ENCODE data around the gene UBE2F. TPM values are rescaled to one million over a fixed set of nuclear protein-coding genes. Genes with fewer than 3 reads are reported as not detected.
"Not testable (repeated sequence)": the region's sequence is repeated elsewhere in the genome, so short reads cannot be mapped to it uniquely, and the experiment has no call there.

UBE2F gene
- total and polyA plus RNA-seq, 3 experiments from 2014 or later = 65.8 to 70.7 (median 68.8) TPM

DNA sequence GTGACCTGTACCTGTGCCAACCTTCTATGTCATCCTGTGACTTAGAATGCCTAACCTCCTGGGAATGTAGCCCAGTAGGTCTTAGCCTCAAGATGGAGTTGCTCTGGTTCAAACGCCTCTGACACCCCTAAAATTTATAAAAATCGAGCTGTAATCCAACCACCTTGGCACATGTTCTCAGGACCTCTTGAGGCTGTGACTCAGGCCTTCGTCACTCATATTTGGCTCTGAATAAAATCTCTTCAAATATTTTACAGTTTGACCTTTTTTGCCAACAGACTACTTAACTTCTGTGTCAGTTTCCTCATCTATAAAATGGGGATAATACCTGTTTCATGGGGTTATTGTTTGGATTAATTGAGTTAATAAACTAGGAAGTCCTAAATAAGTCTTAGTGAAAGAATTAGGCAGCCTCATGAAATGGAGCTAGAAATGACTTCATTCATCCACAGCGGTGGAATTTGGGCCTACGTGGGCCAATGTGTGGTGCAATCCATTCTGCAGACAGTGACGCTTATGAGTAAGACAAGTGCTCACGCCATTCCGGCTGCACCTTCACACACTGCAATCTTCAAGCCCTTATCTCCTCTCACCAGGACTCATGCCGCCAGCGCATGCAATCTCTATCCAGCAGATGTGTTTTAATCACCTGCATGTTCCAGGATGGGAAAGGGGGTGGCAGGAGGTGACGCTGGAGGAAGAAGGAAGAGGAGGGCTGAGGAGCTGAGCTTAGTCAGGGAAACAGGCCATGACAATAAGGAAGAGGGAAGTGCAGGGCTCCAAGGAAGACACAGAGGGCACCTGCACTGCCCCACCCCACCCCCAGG lies 2.0 kb upstream of the UBE2F start:
- Mint-ChIP-seq H3K36me3 (peaks cover 0 to 8% (median 7%) of the 10 kb centered on the region in 3 donors), H3K4me3 (peak overlapping the region; percentile 43 to 96 (median 63)), H3K4me1 (peaks cover 23 to 28% (median 24%) of the 10 kb centered on the region in 3 donors), H3K9me3 (peaks cover 3 to 12% (median 11%) of the 10 kb centered on the region in 5 donors), H3K27ac (peak overlapping the region in 2 of 8 donors; percentile 37 to 96), H3K27me3 (peaks cover 0 to 2% of the 10 kb centered on the region in 2 donors)
- no peaks in the 10 kb centered on the region for H3K36me3 ChIP-seq (ENCODE audit: insufficient read depth, low read length)
- CTCF ChIA-PET = no interaction called here
- peak overlapping the region; percentile 64 for H3K27ac ChIP-seq (ENCODE audit: low read depth, low read length)
- POLR2A ChIA-PET = interaction anchor here (0.6 kb wide), 1 partner anchor 31 kb away, joined by 3 read pairs; no protein-coding TSS in a partner anchor
- H3K4me1 ChIP-seq (ENCODE audit: insufficient read depth, low read length) = peaks cover 30% of the 10 kb centered on the region
- DNase-seq = no peak
- H3K4me3 ChIP-seq (ENCODE audit: low read length) = no peak overlapping the region
- no peaks in the 10 kb centered on the region for H3K27me3 ChIP-seq (ENCODE audit: insufficient read depth, low read length, poor library complexity, severe bottlenecking)
- peaks cover 10% of the 10 kb centered on the region for H3K9me3 ChIP-seq (ENCODE audit: low read length)

- Mint-ChIP-seq H3K9me3 (peaks cover 3 to 12% (median 11%) of the 10 kb centered on the region in 5 donors), H3K27ac (peak overlapping the region in 5 of 8 donors; percentile 35 to 96 (median 81)), H3K4me3 (peak overlapping the region; percentile 80 to 96 (median 87)), H3K4me1 (peaks cover 30 to 37% (median 32%) of the 10 kb centered on the region in 3 donors)
- H3K4me3 ChIP-seq (ENCODE audit: low read length) = peak overlapping the region; percentile 93
- DNase-seq; H3K36me3 ChIP-seq (ENCODE audit: insufficient read depth, low read length); H3K36me3 Mint-ChIP-seq; H3K27me3 ChIP-seq (ENCODE audit: insufficient read depth, low read length, poor library complexity, severe bottlenecking); CTCF ChIA-PET; H3K27me3 Mint-ChIP-seq: not testable (repeated sequence)
- H3K4me1 ChIP-seq (ENCODE audit: insufficient read depth, low read length) = peaks cover 40% of the 10 kb centered on the region
- peak overlapping the region; percentile 58 for H3K27ac ChIP-seq (ENCODE audit: low read depth, low read length)
- POLR2A ChIA-PET = interaction anchor here (0.6 kb wide), 1 partner anchor 278 kb away, joined by 3 read pairs; no protein-coding TSS in a partner anchor
- H3K9me3 ChIP-seq (ENCODE audit: low read length) = peaks cover 10% of the 10 kb centered on the region
Measured at GRCh38 chr2:237965844-237966243, 970 bp upstream of the UBE2F start.

- H3K27me3 ChIP-seq (ENCODE audit: insufficient read depth, low read length, poor library complexity, severe bottlenecking) = no peaks in the 10 kb centered on the region
- peak overlapping the region; percentile 29 to 96 (median 77) for H3K27ac Mint-ChIP-seq
- peaks cover 42% of the 10 kb centered on the region for H3K4me1 ChIP-seq (ENCODE audit: insufficient read depth, low read length)
- no peaks in the 10 kb centered on the region for H3K36me3 ChIP-seq (ENCODE audit: insufficient read depth, low read length)
- ChIA-PET POLR2A (no interaction called here), CTCF (no interaction called here)
- no peak for DNase-seq
- H3K27me3 Mint-ChIP-seq = peaks cover 0 to 2% of the 10 kb centered on the region in 2 donors
- H3K27ac ChIP-seq (ENCODE audit: low read depth, low read length) = peak overlapping the region; percentile 58
- peaks cover 32 to 39% (median 32%) of the 10 kb centered on the region in 3 donors for H3K4me1 Mint-ChIP-seq
- H3K4me3 ChIP-seq (ENCODE audit: low read length) = peak overlapping the region; percentile 93
- peak overlapping the region; percentile 80 to 96 (median 87) for H3K4me3 Mint-ChIP-seq
- H3K9me3 ChIP-seq (ENCODE audit: low read length) = peaks cover 10% of the 10 kb centered on the region
- H3K9me3 Mint-ChIP-seq = peaks cover 3 to 12% (median 11%) of the 10 kb centered on the region in 5 donors
- peaks cover 0 to 8% (median 7%) of the 10 kb centered on the region in 3 donors for H3K36me3 Mint-ChIP-seq
Measured at GRCh38 chr2:237966250-237966564, 607 bp upstream of the UBE2F start.

DNA sequence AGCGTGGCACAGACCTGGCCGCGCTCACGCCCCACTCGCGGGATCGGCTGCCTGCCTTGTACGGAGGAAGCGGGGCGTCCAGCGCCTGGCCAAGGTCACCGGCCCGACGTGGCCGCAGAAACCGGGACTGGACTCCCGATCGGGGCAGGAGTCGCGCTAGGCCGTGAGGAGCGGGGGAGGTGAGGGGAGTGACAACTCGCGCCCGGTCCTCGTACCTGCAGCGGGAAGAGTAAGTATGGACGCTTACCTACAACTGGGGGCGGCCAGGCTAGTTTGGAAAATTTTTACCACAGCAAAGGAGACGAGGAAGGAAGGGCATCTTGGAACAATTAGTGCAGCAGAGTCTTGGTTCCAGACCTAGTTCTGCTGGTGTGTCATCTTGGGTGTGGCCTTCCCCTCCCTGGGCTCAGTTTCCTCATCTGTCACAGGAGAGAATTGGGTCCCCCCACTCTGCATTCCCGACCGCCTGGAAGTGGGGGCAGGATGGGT lies 693 bp downstream of the UBE2F start:
- H3K4me3 Mint-ChIP-seq = peak overlapping the region; percentile 83 to 95 (median 89)
- H3K4me1 Mint-ChIP-seq = peaks cover 39 to 43% (median 40%) of the 10 kb centered on the region in 3 donors
- Histone ChIP-seq H3K4me3 (ENCODE audit: low read length) (peak overlapping the region; percentile 74), H3K36me3 (ENCODE audit: insufficient read depth, low read length) (no peaks in the 10 kb centered on the region), H3K27me3 (ENCODE audit: insufficient read depth, low read length, poor library complexity, severe bottlenecking) (no peaks in the 10 kb centered on the region), H3K4me1 (ENCODE audit: insufficient read depth, low read length) (peaks cover 52% of the 10 kb centered on the region), H3K9me3 (ENCODE audit: low read length) (peaks cover under 1% of the 10 kb centered on the region), H3K27ac (ENCODE audit: low read depth, low read length) (peak overlapping the region; percentile 33)
- H3K9me3 Mint-ChIP-seq = peaks cover 3 to 9% (median 8%) of the 10 kb centered on the region in 5 donors
- H3K36me3 Mint-ChIP-seq = peaks cover 0 to 8% (median 6%) of the 10 kb centered on the region in 3 donors
- ChIA-PET POLR2A (no interaction called here), CTCF (no interaction called here)
- peak in 1 of 5 donors; percentile 11 for DNase-seq
- peak overlapping the region; percentile 59 to 98 (median 87) for H3K27ac Mint-ChIP-seq
- peaks cover 0 to 2% of the 10 kb centered on the region in 2 donors for H3K27me3 Mint-ChIP-seq

GRCh38 chr2:237968048-237968862 lies 1.4 kb downstream of the UBE2F start:
- Histone ChIP-seq H3K36me3 (ENCODE audit: insufficient read depth, low read length) (no peaks in the 10 kb centered on the region), H3K4me3 (ENCODE audit: low read length) (peak overlapping the region; percentile 74), H3K4me1 (ENCODE audit: insufficient read depth, low read length) (peaks cover 52% of the 10 kb centered on the region), H3K9me3 (ENCODE audit: low read length) (no peaks in the 10 kb centered on the region), H3K27me3 (ENCODE audit: insufficient read depth, low read length, poor library complexity, severe bottlenecking) (no peaks in the 10 kb centered on the region), H3K27ac (ENCODE audit: low read depth, low read length) (peak overlapping the region; percentile 33)
- peak overlapping the region; percentile 83 to 95 (median 89) for H3K4me3 Mint-ChIP-seq
- peaks cover 0 to 11% (median under 1%) of the 10 kb centered on the region in 3 donors for H3K36me3 Mint-ChIP-seq
- peak in 1 of 5 donors; percentile 56 for DNase-seq
- CTCF ChIA-PET = interaction anchor here (0.8 kb wide), 1 partner anchor 15 kb away, joined by 3 read pairs; no protein-coding TSS in a partner anchor
- peak overlapping the region; percentile 59 to 98 (median 87) for H3K27ac Mint-ChIP-seq
- POLR2A ChIA-PET = no interaction called here
- peaks cover 40 to 46% (median 44%) of the 10 kb centered on the region in 3 donors for H3K4me1 Mint-ChIP-seq
- peaks cover 0 to 2% of the 10 kb centered on the region in 2 donors for H3K27me3 Mint-ChIP-seq
- peaks cover 0 to 3% (median 2%) of the 10 kb centered on the region in 5 donors for H3K9me3 Mint-ChIP-seq

DNA sequence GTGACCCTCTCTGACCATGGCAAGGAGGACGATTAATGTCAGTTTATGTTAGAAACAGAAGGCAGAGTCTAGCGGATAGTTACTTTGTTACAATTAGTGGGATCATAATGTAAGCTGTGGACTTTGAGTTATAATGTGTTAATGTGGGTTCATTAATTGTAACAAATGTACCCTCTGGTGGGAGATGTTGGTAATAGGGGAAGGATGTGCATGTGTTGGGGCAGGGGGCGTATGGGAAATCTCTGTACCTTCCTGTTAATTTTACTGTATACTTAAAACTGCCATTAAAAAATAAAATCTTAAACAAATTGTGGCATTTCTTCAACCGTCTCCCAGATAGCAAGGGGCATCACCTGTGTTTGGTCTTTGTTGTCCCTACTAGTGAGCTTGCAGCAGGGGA lies 4.8 kb downstream of the UBE2F start:
- H3K9me3 Mint-ChIP-seq = no peaks in the 10 kb centered on the region
- Histone ChIP-seq H3K27ac (ENCODE audit: low read depth, low read length) (no peak overlapping the region), H3K36me3 (ENCODE audit: insufficient read depth, low read length) (peaks cover 9% of the 10 kb centered on the region), H3K9me3 (ENCODE audit: low read length) (no peaks in the 10 kb centered on the region), H3K4me1 (ENCODE audit: insufficient read depth, low read length) (peaks cover 45% of the 10 kb centered on the region), H3K4me3 (ENCODE audit: low read length) (no peak overlapping the region), H3K27me3 (ENCODE audit: insufficient read depth, low read length, poor library complexity, severe bottlenecking) (no peaks in the 10 kb centered on the region)
- no peak overlapping the region for H3K4me3 Mint-ChIP-seq
- ChIA-PET CTCF (interaction anchor here (1.4 to 1.6 kb wide), 3 partner anchors 45 to 291 kb away, joined by 3 to 4 read pairs (median 3); no protein-coding TSS in a partner anchor), POLR2A (no interaction called here)
- no peak for DNase-seq
- H3K36me3 Mint-ChIP-seq = peaks cover 0 to 30% (median 5%) of the 10 kb centered on the region in 3 donors
- peaks cover 41 to 47% (median 46%) of the 10 kb centered on the region in 3 donors for H3K4me1 Mint-ChIP-seq
- H3K27me3 Mint-ChIP-seq = peaks cover 0 to 1% of the 10 kb centered on the region in 2 donors
- H3K27ac Mint-ChIP-seq = no peak overlapping the region

GRCh38 chr2:237972211-237972610 lies 5.4 kb downstream of the UBE2F start:
- POLR2A ChIA-PET = no interaction called here
- DNase-seq = no peak
- no peak overlapping the region for H3K4me3 Mint-ChIP-seq
- Histone ChIP-seq H3K27ac (ENCODE audit: low read depth, low read length) (no peak overlapping the region), H3K4me3 (ENCODE audit: low read length) (no peak overlapping the region), H3K9me3 (ENCODE audit: low read length) (no peaks in the 10 kb centered on the region), H3K36me3 (ENCODE audit: insufficient read depth, low read length) (peaks cover 9% of the 10 kb centered on the region), H3K27me3 (ENCODE audit: insufficient read depth, low read length, poor library complexity, severe bottlenecking) (no peaks in the 10 kb centered on the region), H3K4me1 (ENCODE audit: insufficient read depth, low read length) (peaks cover 45% of the 10 kb centered on the region)
- no peaks in the 10 kb centered on the region for H3K27me3 Mint-ChIP-seq
- peaks cover 0 to 32% (median 5%) of the 10 kb centered on the region in 3 donors for H3K36me3 Mint-ChIP-seq
- peaks cover 43 to 47% (median 47%) of the 10 kb centered on the region in 3 donors for H3K4me1 Mint-ChIP-seq
- CTCF ChIA-PET = interaction anchor here (1.4 to 1.6 kb wide), 2 partner anchors 49 to 291 kb away, joined by 3 read pairs; no protein-coding TSS in a partner anchor
- no peaks in the 10 kb centered on the region for H3K9me3 Mint-ChIP-seq
- no peak overlapping the region for H3K27ac Mint-ChIP-seq
